Muscle of leg (tissue), 11 donors: ENCODE measurements around the gene PROSER1. TPM values are rescaled to one million over a fixed set of nuclear protein-coding genes. Genes with fewer than 3 reads are reported as not detected.
"Not testable (repeated sequence)": the region's sequence is repeated elsewhere in the genome, so short reads cannot be mapped to it uniquely, and the experiment has no call there.

ENCODE experiments used
- DNase-seq: peaks from one replicate; pipeline ENCODE4 v3.0.0; 2013
- H3K27ac ChIP-seq: one replicate; pipeline ENCODE4 v1.5.1; 2013; ENCODE audit warnings: mild to moderate bottlenecking, low read length, control low read depth
- H3K27me3 ChIP-seq: one replicate; pipeline ENCODE4 v1.6.1; 2013; ENCODE audit warnings: low read length; ENCODE audit not compliant: control insufficient read depth, insufficient read depth
- H3K36me3 ChIP-seq: one replicate; pipeline ENCODE4 v1.6.1; 2013; ENCODE audit warnings: low read length; ENCODE audit not compliant: control insufficient read depth, insufficient read depth
- H3K4me1 ChIP-seq: one replicate; pipeline ENCODE4 v1.6.1; 2013; ENCODE audit warnings: low read length; ENCODE audit not compliant: control insufficient read depth, insufficient read depth
- H3K4me3 ChIP-seq: one replicate; pipeline ENCODE4 v1.5.1; 2013; ENCODE audit warnings: low read length, control low read depth
- H3K9me3 ChIP-seq: replicated peaks from 2 replicates; pipeline ENCODE4 v1.6.1; 2013; ENCODE audit warnings: low read depth, low read length; ENCODE audit not compliant: control insufficient read depth
- WGBS: methylation state at CpG from one replicate; pipeline ENCODE4 v1.1.5; 2013; ENCODE audit warnings: missing lambda C conversion rate; ENCODE audit not compliant: insufficient coverage; 5-methylcytosine and 5-hydroxymethylcytosine counted together
- polyA plus RNA-seq, 8 donors: library from polyadenylated mRNA; unstranded; fragments of 120-200 nt; gene quantifications; one replicate each; pipeline versions ENCODE4 v1.2.1 to v1.2.3, GENCODE V29; 2013; ENCODE audit warnings: inconsistent platforms in 1 of 8, low replicate concordance in 1 of 8; ENCODE audit not compliant: insufficient read length in 8 of 8, insufficient read depth in 1 of 8
- total RNA-seq: library from RNA; stranded (reverse); fragments of 120-200 nt; gene quantifications from one replicate; pipeline ENCODE4 v1.2.4, GENCODE V29; 2013

The PROSER1 gene
- total and polyA plus RNA-seq, 9 donors: 14.6 to 31.6 (median 23.6) TPM

DNA sequence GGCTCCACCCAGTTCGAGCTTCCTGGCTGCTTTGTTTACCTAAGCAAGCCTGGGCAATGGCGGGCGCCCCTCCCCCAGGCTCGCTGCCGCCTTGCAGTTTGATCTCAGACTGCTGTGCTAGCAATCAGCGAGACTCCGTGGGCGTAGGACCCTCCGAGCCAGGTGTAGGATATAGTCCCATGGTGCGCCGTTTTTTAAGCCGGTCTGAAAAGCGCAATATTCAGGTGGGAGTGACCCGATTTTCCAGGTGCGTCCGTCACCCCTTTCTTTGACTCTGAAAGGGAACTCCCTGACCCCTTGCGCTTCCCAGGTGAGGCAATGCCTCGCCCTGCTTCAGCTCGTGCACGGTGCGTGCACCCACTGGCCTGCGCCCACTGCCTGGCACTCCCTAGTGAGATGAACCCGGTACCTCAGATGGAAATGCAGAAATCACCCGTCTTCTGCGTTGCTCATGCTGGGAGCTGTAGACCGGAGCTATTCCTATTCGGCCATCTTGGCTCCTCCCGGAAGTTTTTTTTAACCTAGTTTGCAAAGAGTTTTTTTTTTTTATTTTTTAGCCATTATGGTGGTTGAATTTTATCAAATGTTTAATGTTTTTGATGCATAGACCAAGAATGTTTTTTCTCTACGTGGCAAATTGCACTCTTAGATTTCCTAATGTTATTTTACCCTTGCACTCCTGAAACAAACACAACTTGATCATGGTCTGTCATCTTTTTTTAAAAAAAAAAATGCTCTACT lies 31.3 kb downstream of the PROSER1 start:
- not testable (repeated sequence) for H3K4me1 ChIP-seq, H3K27ac ChIP-seq, H3K36me3 ChIP-seq, H3K27me3 ChIP-seq, H3K9me3 ChIP-seq, H3K4me3 ChIP-seq, DNase-seq
- 88% methylated on average over 15 of the region's 29 CpGs for WGBS

- H3K27ac ChIP-seq: no peak overlapping the region
- H3K9me3 ChIP-seq: no peaks in the 10 kb centered on the region
- WGBS: 82% methylated on average over 3 of the region's 3 CpGs
- no peaks in the 10 kb centered on the region for H3K4me1 ChIP-seq
- H3K36me3 ChIP-seq: no peaks in the 10 kb centered on the region
- H3K4me3 ChIP-seq: no peak overlapping the region
- no peak for DNase-seq
- H3K27me3 ChIP-seq: no peaks in the 10 kb centered on the region
Measured at GRCh38 chr13:38998739-38999138, 39.1 kb downstream of the PROSER1 start.

- no peak overlapping the region for H3K4me3 ChIP-seq
- no peaks in the 10 kb centered on the region for H3K36me3 ChIP-seq
- no peak overlapping the region for H3K27ac ChIP-seq
- H3K27me3 ChIP-seq: no peaks in the 10 kb centered on the region
- DNase-seq: no peak
- H3K9me3 ChIP-seq: no peaks in the 10 kb centered on the region
- no peaks in the 10 kb centered on the region for H3K4me1 ChIP-seq
- WGBS: 42% methylated on average over 3 of the region's 4 CpGs
Measured at GRCh38 chr13:38993381-38993780, 44.5 kb downstream of the PROSER1 start.

DNA sequence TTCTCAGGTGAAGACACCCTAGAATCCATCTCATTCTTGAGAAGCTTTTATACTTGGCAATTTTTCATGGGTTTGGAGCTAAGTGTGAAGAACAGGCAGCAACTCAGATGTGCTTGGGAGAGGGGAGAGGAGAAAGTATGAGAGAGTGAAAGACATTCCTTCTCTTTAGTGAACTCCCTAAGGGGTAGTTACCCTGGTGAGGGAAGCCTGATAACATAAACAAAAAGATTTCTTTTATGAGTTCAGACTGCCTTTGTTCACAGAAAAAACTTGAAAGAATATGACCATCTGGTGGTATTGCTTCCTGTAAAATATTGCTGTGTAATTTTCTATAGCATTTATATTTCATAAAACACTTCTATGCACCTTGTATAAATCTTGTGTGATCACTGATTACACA lies 47.2 kb downstream of the PROSER1 start, which contains the start of gene STOML3:
Gene STOML3, minus strand, starts transcription at position 139 of the 400 bp plus-strand sequence. Its CDS starts 110 bp downstream, at position 29.
- Histone ChIP-seq H3K36me3 (no peaks in the 10 kb centered on the region), H3K4me1 (no peaks in the 10 kb centered on the region), H3K27ac (no peak within 1 kb of the TSS), H3K27me3 (no peaks in the 10 kb centered on the region), H3K9me3 (no peaks in the 10 kb centered on the region), H3K4me3 (no peak within 1 kb of the TSS)
- peak; percentile 32 for DNase-seq

- Histone ChIP-seq H3K36me3 (no peaks in the 10 kb centered on the region), H3K9me3 (peaks cover 3% of the 10 kb centered on the region), H3K4me3 (no peak overlapping the region), H3K4me1 (peaks cover 15% of the 10 kb centered on the region), H3K27ac (peak overlapping the region; percentile 88), H3K27me3 (no peaks in the 10 kb centered on the region)
- WGBS: 80% methylated on average over 1 of the region's 2 CpGs
- peak; percentile 4 for DNase-seq
Measured at GRCh38 chr13:38981096-38981495, 56.8 kb downstream of the PROSER1 start.

GRCh38 chr13:38980750-38981078 lies 57.2 kb downstream of the PROSER1 start:
- no peaks in the 10 kb centered on the region for H3K36me3 ChIP-seq
- H3K27ac ChIP-seq: peak overlapping the region; percentile 88
- peaks cover 3% of the 10 kb centered on the region for H3K9me3 ChIP-seq
- peak; percentile 32 for DNase-seq
- no peak overlapping the region for H3K4me3 ChIP-seq
- no peaks in the 10 kb centered on the region for H3K27me3 ChIP-seq
- H3K4me1 ChIP-seq: peaks cover 15% of the 10 kb centered on the region
- WGBS: no CpG with 5 or more reads among the region's 2 CpGs

GRCh38 chr13:38979891-38980749 lies 57.8 kb downstream of the PROSER1 start:
- Histone ChIP-seq H3K4me3 (no peak overlapping the region), H3K9me3 (peaks cover 3% of the 10 kb centered on the region), H3K27ac (peak overlapping the region; percentile 88), H3K4me1 (peaks cover 15% of the 10 kb centered on the region), H3K36me3 (no peaks in the 10 kb centered on the region), H3K27me3 (no peaks in the 10 kb centered on the region)
- peak; percentile 98 for DNase-seq
- 33% methylated on average over 2 of the region's 9 CpGs for WGBS

DNA sequence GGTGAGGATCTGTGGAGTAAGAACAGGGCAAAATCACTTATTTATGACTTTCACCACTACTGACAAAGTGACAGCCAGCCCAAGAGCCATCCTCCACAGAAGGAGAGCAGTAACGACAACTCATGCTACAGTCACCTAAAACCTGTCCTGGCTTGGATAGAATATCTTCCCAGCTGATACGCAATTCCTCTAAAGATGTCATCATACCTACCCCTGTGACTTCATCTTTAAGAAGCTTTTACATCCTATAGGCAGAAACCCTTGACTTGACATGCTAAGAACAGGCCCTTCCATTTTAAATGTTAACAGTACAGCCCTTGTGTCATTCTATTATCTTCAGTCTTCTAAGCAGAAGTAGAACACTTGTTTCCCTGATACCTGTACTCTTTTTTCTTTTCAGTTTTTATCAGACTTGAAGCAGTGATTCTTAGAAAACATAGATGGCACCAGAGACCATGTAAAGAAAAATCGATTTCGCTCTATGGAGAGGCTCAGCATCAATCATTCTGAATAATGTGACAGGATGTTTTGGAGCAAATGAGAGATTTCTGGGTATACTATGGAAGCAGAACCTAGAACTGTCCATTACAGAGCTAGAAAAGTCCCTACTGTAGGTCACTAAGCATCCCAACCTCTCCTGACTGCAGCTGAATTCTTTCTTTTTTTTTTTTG lies 67.4 kb downstream of the PROSER1 start:
- Histone ChIP-seq H3K27me3 (no peaks in the 10 kb centered on the region), H3K4me3 (no peak overlapping the region), H3K4me1 (no peaks in the 10 kb centered on the region), H3K36me3 (no peaks in the 10 kb centered on the region), H3K27ac (no peak overlapping the region), H3K9me3 (no peaks in the 10 kb centered on the region)
- 94% methylated on average over 2 of the region's 4 CpGs for WGBS
- no peak for DNase-seq

DNA sequence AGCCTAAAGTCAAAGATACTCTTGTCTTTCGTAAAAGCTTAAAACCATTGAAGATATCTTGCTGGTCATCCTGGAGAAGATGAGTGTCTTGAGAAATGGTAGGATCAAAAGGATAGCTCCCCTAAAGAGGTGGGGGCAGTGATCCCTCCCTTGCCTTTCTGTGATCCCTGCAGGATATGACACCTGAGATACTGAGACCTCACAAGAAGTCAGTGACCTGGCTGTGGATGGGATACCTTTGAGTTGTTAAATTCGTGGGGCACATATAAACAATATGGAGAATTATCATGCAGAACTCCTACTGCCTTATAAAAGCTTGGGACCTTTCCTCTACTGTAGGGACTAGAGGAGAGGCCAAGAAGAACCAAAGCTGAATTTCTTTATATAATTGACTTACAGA lies 68.7 kb downstream of the PROSER1 start:
- Histone ChIP-seq H3K4me3 (no peak overlapping the region), H3K4me1 (no peaks in the 10 kb centered on the region), H3K9me3 (no peaks in the 10 kb centered on the region), H3K36me3 (no peaks in the 10 kb centered on the region), H3K27ac (no peak overlapping the region), H3K27me3 (no peaks in the 10 kb centered on the region)
- no CpG with 5 or more reads among the region's 2 CpGs for WGBS
- DNase-seq: no peak

DNA sequence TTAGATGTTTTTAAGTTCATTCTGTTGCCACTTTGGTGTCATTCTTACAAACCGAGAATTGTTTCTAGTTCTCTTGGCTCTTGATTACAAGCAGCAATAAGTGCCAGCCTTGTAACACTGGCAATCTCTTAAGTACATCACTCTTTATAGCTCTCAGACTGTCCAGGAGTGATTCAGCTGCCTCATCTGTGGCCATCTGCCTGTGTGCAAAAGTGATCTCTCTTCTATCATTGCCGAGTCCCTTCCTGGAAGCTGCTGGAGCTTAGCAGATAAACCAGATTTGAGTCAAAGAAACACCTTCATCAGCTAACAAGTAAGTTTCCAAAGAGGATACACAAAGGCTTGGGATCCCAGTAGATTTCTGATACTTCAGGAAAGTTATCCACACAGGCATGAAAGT lies 70.4 kb downstream of the PROSER1 start:
- WGBS: 70% methylated on average over 2 of the region's 2 CpGs
- Histone ChIP-seq H3K36me3 (no peaks in the 10 kb centered on the region), H3K27me3 (no peaks in the 10 kb centered on the region), H3K4me3 (no peak overlapping the region), H3K4me1 (no peaks in the 10 kb centered on the region), H3K9me3 (no peaks in the 10 kb centered on the region), H3K27ac (no peak overlapping the region)
- no peak for DNase-seq
